HG03469 (cell line): ENCODE results near the gene CLEC17A.
"Not testable (repeated sequence)": the region's sequence is repeated elsewhere in the genome, so short reads cannot be mapped to it uniquely, and the experiment has no call there.

ENCODE experiments used
- ATAC-seq: cut with Tn5 transposase; IDR thresholded peaks from one replicate; pipeline ENCODE4 v1.9.1; 2021; ENCODE audit warnings: mild to moderate bottlenecking, moderate library complexity, moderate number of reproducible peaks; ENCODE audit not compliant: unreplicated experiment

CLEC17A gene, protein sequence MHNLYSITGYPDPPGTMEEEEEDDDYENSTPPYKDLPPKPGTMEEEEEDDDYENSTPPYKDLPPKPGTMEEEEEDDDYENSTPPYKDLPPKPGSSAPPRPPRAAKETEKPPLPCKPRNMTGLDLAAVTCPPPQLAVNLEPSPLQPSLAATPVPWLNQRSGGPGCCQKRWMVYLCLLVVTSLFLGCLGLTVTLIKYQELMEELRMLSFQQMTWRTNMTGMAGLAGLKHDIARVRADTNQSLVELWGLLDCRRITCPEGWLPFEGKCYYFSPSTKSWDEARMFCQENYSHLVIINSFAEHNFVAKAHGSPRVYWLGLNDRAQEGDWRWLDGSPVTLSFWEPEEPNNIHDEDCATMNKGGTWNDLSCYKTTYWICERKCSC

DNA sequence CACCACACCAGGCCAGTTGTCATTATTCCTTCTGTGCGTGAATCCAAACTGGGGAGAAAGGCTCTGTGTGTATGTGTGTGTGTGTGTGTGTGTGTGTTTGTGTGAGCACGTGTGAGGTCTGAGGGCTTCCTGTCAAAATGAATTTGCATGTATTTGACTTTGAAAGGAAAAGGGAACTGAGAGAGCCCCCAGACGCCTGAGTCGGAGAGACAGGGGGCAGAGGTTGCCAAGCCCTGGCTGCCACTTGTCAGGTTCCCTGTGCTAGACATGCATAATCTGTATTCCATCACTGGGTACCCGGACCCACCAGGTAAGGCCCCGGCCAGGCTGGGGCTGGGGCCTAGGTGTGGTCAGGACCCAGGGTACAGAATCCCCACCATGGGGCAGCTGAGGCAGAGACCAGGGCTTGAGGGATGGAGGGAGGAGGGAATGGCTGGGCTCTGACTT, at the start of gene CLEC17A:
CLEC17A (plus strand) TSS at position 191 of the 447 bp plus-strand sequence; CDS start at position 268, 77 bp downstream.
- no peak for ATAC-seq

DNA sequence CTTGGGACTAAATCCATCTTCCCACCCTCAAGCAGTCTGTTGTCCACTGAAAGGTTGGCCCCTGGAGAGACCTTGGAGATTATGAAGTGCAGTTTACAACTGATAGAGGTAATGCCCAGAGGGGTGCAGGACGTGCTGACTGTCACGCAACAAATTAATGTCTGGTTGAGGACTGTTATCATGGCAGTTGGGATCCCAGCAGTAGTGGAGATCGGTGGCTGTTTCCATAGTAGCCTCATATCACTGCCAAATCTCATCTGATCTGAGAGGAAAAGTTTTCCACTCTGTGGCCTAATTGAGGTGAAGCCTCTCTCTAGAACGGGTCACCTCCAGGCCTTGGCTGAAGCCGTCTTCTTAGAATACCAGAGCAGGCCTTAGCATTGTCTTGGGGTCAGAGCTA, 49.4 kb upstream of the CLEC17A start:
- no peak for ATAC-seq

DNA sequence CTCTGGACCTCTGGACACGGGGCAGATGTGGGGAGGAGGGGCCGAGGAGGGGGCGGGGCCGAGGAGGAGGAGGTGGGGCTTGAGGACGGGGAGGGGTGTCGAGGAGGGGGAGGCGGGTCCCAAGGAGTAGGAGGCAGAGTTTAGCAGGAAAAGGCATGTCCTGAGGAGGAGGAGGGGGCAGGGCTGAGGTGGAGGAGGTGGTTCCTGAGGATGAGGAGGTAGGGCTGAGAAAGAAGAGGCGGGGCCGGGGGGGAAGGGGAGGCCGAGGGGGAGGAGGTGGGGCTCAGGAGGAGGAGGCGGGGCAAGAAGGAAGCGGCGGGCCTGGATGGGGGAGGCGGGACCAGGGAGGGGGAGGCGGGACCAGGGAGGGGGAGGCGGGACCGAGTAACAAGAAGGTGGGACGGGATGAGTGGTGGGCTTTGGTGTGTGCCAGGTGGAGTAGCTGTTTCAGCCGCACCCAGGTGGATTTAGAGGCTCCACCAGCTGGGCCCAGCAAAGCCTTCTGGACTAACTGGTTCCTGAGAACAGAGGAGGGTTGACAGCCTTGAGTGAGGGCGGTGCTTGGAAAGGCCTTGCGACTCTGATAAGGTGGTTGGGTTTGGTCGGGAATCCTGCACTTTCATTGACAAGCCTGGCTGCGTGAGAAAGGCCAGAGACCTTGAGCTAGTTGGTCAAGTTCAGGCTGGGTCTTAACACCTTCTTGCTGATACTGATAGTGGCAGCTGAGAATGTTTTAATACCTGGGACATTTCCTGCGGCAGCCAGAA, 45.8 kb upstream of the CLEC17A start:
- no peak for ATAC-seq

DNA sequence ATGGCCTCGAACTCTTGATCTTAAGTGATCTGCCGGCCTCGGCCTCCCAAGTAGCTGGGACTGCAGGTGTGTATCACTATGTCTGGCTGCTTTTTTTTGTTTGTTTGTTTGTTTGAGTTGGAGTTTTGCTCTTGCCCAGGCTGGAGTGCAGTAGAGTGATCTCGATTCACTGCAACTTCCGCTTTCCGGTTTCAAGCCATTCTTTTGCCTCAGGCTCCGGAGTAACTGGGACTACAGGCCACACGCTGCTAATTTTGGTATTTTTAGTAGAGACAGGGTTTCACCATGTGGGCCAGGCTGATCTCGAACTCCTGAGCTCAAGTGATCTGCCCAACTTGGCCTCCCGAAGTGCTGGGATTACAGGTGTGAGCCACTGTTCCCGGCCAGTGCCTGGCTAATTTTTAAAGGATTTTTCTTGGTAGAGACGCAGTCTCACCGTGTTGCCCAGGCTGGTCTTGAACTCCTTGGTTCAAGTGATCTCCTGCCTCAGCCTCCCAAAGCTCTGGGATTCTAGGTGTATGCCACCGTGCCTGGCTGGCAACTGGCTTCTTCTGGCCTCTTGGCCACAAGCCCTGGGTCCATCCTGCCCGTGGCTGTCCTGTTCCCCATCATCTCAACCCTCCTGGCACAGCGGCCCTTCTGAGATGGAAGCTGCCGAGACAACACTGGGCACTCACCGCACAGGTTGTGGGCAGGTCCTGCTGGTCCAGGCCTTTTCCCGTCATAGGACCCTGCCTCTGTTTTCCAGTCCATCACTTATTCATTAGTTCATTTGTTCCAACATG, 42.0 kb upstream of the CLEC17A start:
- no peak for ATAC-seq

DNA sequence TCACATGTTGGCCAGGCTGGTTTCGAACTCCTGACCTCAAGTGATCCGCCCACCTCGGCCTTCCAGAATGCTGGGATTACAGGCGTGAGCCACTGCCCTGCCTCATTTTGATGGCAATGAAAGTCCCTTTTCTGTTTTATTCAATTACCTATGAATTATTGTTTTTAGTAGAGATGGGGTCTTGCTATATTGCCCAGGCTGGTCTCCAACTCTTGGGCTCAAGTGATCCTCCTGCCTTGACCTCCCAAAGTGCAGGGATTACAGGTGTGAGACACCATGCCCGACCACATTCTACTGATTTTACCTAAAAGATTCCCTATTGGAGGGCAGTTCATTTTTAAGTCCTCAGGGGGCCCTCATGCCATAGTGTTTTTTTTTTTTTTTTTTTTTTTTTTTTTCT, 40.9 kb upstream of the CLEC17A start:
- ATAC-seq: not testable (repeated sequence)

DNA sequence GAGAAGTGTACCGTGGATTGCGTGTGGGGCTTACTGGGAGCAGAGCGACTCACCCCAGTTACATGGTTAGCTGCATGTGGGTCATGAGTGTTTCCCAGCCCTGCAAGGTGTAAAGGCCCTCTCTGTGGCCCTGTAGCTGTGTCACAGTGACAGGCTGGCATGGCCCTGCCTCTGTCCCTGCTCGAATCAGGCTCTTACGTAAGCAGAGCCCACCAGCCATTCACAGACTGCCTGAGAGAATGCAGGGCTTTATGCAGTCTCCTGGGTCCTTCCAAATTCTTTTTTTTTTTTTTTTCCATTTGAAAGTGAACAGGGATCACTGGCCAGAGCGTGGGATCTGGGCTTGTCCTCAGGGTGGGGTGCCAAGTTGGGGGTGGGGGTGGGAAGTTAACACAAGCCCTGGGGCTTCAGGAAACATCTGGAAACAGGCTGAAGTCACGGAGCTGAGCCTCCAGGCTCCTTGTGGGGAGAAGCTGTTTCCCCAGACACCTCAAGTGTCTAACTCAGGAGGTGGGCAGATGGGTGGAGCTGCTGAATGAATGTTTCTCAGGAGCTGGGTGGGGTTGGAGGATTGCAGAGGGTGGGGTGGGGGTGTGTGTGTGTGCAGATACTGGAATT, 40.1 kb upstream of the CLEC17A start:
- ATAC-seq: no peak

DNA sequence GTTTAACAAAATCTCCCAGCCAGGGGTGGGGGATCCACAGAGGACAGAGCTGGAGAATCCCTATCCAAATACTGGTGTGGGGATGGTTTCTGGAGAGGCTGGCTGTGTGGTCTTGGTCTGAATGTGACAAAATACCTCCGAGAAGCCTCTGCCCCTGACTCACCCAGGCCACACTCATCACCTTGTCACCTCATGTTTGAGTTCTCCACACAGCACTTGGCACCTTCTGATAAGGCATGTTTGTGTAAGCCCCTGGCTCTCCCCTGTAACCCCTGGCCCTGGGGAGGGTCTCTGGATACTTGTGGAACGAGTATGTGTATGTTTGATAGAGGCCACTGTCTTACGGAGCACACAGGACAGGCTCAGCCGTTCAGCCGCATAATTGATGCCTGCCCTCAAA, 38.8 kb upstream of the CLEC17A start:
- no peak for ATAC-seq

DNA sequence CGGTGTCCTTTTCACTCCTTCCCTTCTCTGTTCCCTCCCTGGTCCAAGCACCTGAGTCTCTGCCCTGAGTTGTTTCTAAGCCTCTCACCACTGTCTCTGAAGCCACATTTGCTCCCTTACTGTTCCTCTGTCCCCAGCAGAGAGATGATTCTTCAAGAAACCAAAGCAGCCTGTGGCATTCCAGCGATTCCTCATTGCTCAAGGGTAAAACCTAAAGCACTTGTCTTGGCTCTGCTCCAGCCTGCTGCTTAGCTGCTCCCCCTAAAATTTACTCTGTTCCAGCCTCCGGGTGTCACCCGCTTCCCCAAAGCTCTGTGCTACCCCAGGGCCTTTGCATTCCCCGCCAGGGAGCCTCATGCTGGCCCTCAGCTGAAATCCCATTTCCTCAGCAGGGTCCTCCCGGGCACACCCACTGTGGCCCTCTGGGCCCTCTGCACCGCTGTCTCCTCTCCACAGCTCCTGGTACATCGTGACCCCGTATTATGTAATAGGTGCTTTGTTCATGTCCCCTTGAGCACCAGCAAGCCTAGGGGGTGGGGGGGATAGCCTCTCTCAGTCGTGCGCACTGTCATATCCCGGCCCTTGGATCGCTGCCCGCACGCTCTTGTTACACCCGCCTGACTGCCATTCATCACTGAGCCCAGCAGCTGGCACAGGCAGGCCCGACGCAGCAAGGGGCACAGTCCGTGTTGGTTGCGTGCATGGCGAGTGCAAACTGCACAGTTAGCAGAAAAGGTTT, 37.7 kb upstream of the CLEC17A start:
- ATAC-seq: no peak

DNA sequence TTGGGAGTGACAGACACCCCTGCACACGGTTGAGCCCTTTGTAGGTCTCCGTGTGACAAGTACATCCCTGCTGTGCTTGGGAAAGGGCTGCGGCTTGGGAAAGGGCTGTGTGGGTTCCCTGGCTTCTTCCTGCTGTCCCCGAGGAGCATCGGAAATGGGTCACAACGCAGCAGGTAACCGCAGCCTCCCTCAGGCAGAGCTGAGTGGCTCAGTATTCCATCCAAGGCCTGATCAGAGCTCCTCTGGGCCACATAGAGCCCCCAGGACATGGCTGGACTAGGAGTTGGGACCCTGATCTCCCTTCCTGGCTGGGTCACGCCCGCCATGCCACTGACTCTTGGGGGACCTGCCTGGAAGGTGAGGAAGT, 37.2 kb upstream of the CLEC17A start:
- no peak for ATAC-seq

DNA sequence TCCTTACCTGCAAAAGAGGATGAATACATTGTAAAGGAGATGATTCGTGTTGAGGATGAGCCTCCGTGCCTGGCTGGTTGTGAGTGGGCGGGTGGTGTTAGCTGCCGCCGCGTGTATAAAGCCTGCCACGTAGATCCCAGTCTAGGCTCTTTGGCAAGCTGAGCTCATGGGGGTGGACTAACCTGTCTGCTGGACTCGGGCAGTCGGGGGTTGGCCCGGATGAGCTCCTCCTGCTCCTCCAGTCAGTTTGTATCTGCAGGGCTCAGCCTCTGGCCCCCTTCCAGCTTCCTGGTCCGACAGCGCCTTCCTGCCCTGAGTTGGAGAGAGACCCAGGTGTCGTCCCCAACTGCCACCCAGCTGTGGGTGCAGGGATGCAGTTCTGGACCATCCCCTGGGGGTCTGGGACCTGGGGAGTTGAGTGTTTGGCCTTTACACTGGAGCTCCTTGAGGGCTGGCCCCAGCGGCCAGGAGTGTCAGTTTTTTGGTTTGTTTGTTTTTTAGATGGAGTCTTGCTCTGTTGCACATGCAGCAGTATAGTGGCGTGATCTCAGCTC, 32.6 kb upstream of the CLEC17A start:
- no peak for ATAC-seq

DNA sequence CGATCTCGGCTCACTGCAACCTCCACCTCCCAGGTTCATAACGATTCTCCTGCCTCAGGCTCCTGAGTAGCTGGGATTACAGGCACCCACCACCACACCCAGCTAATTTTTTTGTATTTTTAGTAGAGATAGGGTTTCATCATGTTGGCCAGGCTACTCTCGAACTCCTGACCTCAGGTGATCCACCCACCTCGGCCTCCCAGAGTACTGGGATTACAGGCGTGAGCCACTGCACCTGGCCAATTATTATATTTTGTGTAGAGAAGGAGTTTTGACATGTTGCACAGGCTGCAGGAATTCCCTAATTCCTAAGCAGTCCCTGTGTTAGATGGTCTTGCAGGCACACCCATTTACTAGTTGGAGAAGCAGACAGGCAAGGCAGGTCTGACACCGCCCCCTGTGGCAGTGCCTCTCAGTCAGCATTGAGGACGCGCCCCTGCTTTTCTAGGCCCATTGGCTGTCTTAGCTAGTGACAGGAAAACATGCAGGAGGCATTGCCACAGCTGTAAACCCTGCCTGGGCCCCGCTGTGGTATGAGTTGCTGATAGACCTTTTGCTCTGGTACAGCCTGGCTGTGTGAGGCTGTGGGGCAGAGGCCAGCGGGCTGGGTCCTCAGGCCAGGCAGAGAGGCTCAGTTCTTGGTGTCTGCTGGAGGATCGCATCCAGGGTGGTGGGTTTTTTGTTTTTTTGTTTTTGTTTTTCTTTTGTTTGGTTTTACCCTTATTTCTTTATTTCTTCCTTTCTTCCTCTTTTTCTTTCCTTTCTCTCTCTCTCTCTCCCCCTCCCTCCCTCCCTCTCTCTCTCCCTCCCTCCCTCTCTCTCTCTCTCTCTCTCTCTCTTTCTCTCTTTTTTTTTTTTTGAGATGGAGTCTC, 31.5 kb upstream of the CLEC17A start:
- not testable (repeated sequence) for ATAC-seq

DNA sequence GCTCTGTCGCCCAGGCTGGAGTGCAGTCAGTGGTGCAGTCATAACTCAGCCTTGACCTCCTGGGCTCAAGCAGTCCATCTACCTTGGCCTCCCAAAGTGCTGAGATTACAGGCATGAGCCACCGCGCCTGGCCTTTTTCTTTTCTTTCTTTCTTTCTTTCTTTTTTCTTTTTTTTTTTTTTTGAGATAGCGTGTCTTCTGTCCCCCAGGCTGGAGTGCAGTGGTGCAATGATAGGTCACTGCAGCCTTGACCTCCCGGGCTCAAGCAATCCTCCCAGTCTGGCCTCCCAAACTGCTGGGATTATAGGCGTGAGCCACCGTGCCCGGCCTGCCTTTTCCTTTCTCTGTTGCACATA, 30.9 kb upstream of the CLEC17A start:
- not testable (repeated sequence) for ATAC-seq

DNA sequence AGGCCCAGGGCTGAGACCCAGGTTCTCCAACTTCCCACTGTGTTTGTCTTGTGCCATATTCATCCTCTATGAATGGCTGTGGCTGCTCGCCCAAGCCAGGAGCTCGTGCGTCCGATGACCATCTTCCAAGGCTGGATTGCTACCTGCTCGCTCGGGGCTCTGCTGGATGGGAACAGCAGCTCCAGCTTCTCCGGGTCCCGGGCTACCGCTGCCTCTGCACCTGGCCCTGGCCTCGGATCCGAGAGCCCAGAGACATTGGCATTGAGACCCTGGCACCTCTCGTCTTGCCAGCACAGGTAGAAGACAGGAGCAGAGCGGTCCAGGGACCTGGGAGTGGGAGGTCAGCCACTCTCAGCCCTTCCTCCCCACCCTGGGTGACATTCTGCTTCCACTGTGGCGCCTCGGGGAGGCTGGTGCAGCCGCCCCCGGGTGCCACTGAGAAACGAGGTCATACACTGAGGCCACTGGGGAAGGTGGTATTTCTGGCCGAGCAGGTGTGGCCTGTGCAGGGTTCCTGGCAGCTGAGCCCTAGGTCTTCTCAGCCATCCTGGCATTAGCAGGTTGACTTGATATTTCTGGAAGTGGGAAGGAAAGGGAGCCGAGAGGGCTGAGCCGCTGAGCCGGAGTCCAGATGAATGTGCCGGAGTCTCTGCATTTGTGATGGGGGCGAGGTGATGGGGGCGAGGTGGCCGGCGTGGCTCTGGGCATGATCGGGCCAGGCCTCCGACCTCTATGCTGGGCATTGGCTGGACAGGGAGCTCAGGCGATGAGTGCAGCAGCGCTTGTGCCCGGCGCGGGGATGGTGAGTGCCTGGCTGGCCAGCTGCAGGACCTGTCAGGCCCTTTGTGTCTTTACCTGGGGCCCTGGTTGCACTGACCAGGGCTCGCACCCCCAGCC, 29.6 kb upstream of the CLEC17A start:
- no peak for ATAC-seq

DNA sequence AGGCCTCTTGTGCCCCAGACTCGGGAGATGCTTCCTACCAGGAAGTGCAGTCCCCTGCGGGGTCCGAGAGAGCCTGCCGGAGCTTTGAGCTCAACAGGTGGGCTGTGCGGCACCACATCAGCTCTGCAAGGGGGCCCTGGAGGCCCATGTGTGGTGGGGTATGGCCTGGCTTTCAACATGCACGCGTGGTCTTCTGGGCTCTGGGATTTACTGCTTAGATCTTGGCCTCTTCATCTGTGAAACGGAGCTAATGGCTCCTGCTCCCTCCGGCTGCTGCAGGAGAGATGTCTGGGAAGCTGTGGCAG, 29.0 kb upstream of the CLEC17A start:
- ATAC-seq: no peak

DNA sequence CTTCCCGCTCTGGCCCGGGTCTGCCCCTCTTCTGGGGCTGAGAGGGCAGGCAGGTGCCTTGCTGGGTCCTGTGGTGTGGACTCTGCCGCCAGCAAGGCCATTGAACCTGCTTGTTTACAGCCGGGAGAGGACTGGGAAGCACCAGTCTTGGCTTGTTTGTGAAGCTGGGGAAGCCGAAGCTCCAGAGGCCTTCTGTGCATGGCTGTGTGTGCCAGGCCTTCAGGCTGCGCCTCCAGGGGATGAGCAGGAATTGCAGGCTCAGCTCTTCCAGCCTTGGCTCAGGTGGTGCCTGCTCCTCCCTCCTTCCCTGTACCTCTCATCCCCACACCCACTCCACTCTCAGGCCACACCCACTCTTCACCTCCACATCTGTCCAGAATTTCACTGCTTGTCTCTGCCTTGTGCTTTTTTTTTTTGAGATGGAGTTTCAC, 28.5 kb upstream of the CLEC17A start:
- no peak for ATAC-seq

DNA sequence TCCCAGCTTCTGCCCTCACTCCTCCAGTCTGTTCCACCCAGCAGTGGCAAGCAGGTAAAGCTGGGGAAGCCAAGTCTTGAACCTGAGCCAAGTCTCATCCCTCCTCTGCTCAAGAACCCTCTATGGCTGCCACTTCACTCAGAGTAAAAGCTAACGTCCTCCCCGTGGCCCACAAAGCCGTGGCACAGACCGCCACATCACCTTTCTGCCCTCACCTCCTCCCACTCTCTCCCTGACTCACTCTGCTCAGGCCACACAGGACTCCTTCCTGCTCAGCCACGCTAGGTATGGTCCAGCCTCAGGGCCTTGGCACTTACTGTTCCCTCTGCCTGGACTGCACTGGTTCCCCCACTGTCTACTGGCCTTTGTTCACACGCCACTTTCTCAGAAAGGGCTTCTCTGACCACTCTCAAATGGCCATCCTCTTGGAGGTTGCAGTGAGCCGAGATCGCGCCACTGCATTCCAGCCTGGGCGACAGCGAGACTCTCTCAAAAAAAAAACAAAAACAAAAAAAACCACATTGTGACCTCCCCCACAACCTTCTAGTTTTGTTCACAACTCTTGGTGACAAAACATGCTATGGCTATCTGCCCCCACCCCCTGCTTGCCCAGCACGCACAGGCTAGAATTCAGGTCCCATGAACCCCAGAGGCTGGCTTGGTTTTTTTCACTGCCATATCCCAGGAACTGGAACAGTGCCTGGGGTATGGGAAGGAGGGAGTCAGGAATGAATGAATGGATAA, 26.8 kb upstream of the CLEC17A start:
- no peak for ATAC-seq

DNA sequence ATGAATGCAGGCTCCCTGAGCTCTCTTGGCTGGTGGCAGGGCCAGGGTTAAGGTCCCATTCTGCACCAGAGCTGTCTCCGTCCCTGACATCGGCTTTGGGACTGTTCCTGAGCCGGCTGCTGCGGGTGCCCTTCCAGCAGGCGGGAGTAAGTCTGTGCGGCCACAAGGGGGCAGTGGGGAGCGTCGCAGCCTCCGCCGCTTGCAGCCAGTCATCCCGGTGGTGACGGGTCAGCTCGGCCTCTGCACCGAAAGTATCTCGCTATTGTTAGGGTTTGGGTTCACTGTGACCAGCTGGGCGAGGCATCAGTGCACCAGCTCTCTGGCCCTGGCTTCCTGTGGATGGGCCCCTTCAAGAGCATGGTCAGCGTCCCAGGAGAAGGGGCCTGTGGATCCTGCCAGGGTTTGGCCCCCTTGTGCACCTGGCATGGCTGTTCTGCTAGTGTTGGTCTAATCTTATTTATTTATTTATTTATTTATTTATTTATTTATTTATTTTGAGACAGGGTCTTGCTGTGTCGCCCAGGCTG, 26.2 kb upstream of the CLEC17A start:
- ATAC-seq: no peak
